Naive B cell (primary cell): ENCODE measurements around the gene DDX54. TPM values are rescaled to one million over a fixed set of nuclear protein-coding genes. Genes with fewer than 3 reads are reported as not detected.
"Not testable (repeated sequence)": the region's sequence is repeated elsewhere in the genome, so short reads cannot be mapped to it uniquely, and the experiment has no call there.

Source experiments
- ATAC-seq, 2 donors: fragments of 150-1000 bp; cut with Tn5 transposase; 2 replicates each; pipeline ENCODE4 v1.10.0; 2021; ENCODE audit warnings: low read depth in 2 of 2, mild to moderate bottlenecking in 2 of 2, moderate library complexity in 2 of 2
- DNase-seq: peaks from one replicate; pipeline ENCODE4 v3.0.0; 2022
- H3K27ac Mint-ChIP-seq, 6 donors: one replicate each; pipeline ENCODE4 v1.8.0; 2020 to 2022; ENCODE audit warnings: mild to moderate bottlenecking in 6 of 6, mixed read lengths in 6 of 6, moderate library complexity in 5 of 6, inconsistent platforms in 2 of 6
- H3K27me3 Mint-ChIP-seq, 3 donors: one replicate each; pipeline ENCODE4 v1.8.0; 2021 to 2022; ENCODE audit warnings: mixed read lengths in 3 of 3, mild to moderate bottlenecking in 1 of 3
- H3K36me3 Mint-ChIP-seq, 2 donors: one replicate each; pipeline ENCODE4 v1.8.0; 2020 to 2022; ENCODE audit warnings: mixed read lengths in 2 of 2, inconsistent platforms in 1 of 2, mild to moderate bottlenecking in 1 of 2
- H3K4me1 Mint-ChIP-seq, 3 donors: one replicate each; pipeline ENCODE4 v1.8.0; 2020 to 2022; ENCODE audit warnings: mixed read lengths in 3 of 3, inconsistent platforms in 1 of 3, mild to moderate bottlenecking in 1 of 3, moderate library complexity in 1 of 3
- H3K4me3 Mint-ChIP-seq, 8 donors: one replicate each; pipeline ENCODE4 v1.8.0; 2020 to 2022; ENCODE audit warnings: mild to moderate bottlenecking in 8 of 8, mixed read lengths in 8 of 8, moderate library complexity in 8 of 8, inconsistent platforms in 2 of 8
- H3K9me3 Mint-ChIP-seq, 7 donors: one replicate each; pipeline ENCODE4 v1.8.0; 2020 to 2022; ENCODE audit warnings: mixed read lengths in 7 of 7, mild to moderate bottlenecking in 5 of 7, inconsistent platforms in 2 of 7, moderate library complexity in 1 of 7
- polyA plus RNA-seq, 6 donors: library from polyadenylated mRNA; unstranded; fragments of 300-500 nt; fragmentation: Illumina TruSeq; gene quantifications; one replicate each; pipeline ENCODE4 v1.2.3, GENCODE V29; 2021; ENCODE audit warnings: low read depth in 6 of 6

The DDX54 gene
- polyA plus RNA-seq, 6 donors from 2014 or later = 9.0 to 45.5 (median 25.4) TPM

- H3K27me3 Mint-ChIP-seq, ATAC-seq, DNase-seq, H3K36me3 Mint-ChIP-seq, H3K9me3 Mint-ChIP-seq: not testable (repeated sequence)
- Mint-ChIP-seq H3K27ac (peak overlapping the region in 5 of 6 donors; percentile 97 to 100 (median 99)), H3K4me3 (peak overlapping the region in 2 of 8 donors; percentile 37 to 39), H3K4me1 (peaks cover 38 to 74% (median 40%) of the 10 kb centered on the region in 3 donors)
These were observed 21.5 kb upstream of the DDX54 start for GRCh38 chr12:113206802-113207201.

DNA sequence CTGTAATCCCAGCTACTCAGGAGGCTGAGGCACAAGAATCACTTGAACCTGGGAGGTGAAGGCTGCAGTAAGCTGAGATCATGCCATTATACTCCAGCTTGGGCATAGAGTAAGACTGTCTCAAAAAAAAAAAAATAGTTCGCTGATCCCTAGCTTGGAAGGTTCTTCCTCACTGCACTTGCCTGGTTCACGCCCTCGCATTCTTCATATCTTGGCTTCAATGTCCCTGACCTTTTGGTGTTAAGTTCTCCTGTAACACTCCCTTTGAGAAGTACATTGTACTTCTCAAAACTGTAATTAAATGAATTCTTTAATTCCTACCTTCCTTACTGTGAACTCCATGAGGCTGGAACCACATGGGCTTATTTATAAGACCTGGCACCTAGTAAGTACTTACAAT lies 19.5 kb upstream of the DDX54 start:
- Mint-ChIP-seq H3K27ac (peak overlapping the region in 2 of 6 donors; percentile 37 to 76), H3K4me3 (no peak overlapping the region), H3K4me1 (peaks cover 31 to 59% (median 34%) of the 10 kb centered on the region in 3 donors), H3K9me3 (no peaks in the 10 kb centered on the region), H3K27me3 (no peaks in the 10 kb centered on the region), H3K36me3 (no peaks in the 10 kb centered on the region)
- no peak for DNase-seq
- ATAC-seq = no peak

GRCh38 chr12:113203852-113204760 lies 18.8 kb upstream of the DDX54 start:
- peaks cover 31 to 52% (median 34%) of the 10 kb centered on the region in 3 donors for H3K4me1 Mint-ChIP-seq
- no peaks in the 10 kb centered on the region for H3K27me3 Mint-ChIP-seq
- peak overlapping the region in 5 of 6 donors; percentile 29 to 82 (median 67) for H3K27ac Mint-ChIP-seq
- H3K9me3 Mint-ChIP-seq = no peaks in the 10 kb centered on the region
- no peak for DNase-seq
- H3K36me3 Mint-ChIP-seq = no peaks in the 10 kb centered on the region
- no peak for ATAC-seq
- no peak overlapping the region for H3K4me3 Mint-ChIP-seq

- Mint-ChIP-seq H3K9me3 (no peaks in the 10 kb centered on the region), H3K4me1 (peaks cover 25 to 48% (median 29%) of the 10 kb centered on the region in 3 donors), H3K27ac (peak overlapping the region in 1 of 6 donors; percentile 31), H3K4me3 (no peak overlapping the region), H3K27me3 (no peaks in the 10 kb centered on the region), H3K36me3 (no peaks in the 10 kb centered on the region)
- ATAC-seq (no peak), DNase-seq (no peak)
These were observed 17.2 kb upstream of the DDX54 start for GRCh38 chr12:113202300-113203075.

- Mint-ChIP-seq H3K4me3 (no peak overlapping the region), H3K27me3 (no peaks in the 10 kb centered on the region), H3K36me3 (no peaks in the 10 kb centered on the region), H3K9me3 (no peaks in the 10 kb centered on the region), H3K4me1 (peaks cover 25 to 47% (median 29%) of the 10 kb centered on the region in 3 donors), H3K27ac (peak overlapping the region in 2 of 6 donors; percentile 22 to 47)
- ATAC-seq = no peak
- DNase-seq = no peak
These were observed 16.2 kb upstream of the DDX54 start for GRCh38 chr12:113201187-113202177.

- no peak for ATAC-seq
- Mint-ChIP-seq H3K4me3 (no peak overlapping the region), H3K27me3 (no peaks in the 10 kb centered on the region), H3K9me3 (no peaks in the 10 kb centered on the region), H3K36me3 (no peaks in the 10 kb centered on the region), H3K27ac (no peak overlapping the region), H3K4me1 (peaks cover 21 to 37% (median 25%) of the 10 kb centered on the region in 3 donors)
- no peak for DNase-seq
These were observed 14.9 kb upstream of the DDX54 start for GRCh38 chr12:113200021-113200797.

DNA sequence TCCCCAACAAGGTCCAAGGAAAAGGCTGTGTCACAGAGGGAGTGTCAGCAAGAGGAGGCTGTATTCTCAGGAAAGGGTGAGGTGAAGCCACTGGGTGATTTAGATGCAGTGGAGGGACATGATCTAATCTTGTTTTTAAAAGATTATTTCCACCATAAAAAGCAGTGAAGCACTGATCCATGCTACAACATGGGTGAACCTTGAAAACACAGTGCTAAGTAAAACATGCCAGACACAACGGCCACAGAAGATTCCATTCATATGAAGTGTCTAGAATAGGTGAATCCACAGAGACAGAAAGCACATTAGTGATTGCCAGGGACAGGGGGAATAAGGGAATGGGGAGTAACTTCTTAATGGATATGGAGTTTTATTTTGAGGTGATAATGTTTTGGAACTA lies 13.0 kb upstream of the DDX54 start:
- no peaks in the 10 kb centered on the region for H3K36me3 Mint-ChIP-seq
- peaks cover 17 to 25% (median 25%) of the 10 kb centered on the region in 3 donors for H3K4me1 Mint-ChIP-seq
- H3K4me3 Mint-ChIP-seq = peak overlapping the region in 2 of 8 donors; percentile 3 to 7
- peak overlapping the region in 3 of 6 donors; percentile 8 to 73 (median 21) for H3K27ac Mint-ChIP-seq
- ATAC-seq (no peak), DNase-seq (no peak)
- no peaks in the 10 kb centered on the region for H3K27me3 Mint-ChIP-seq
- H3K9me3 Mint-ChIP-seq = no peaks in the 10 kb centered on the region

DNA sequence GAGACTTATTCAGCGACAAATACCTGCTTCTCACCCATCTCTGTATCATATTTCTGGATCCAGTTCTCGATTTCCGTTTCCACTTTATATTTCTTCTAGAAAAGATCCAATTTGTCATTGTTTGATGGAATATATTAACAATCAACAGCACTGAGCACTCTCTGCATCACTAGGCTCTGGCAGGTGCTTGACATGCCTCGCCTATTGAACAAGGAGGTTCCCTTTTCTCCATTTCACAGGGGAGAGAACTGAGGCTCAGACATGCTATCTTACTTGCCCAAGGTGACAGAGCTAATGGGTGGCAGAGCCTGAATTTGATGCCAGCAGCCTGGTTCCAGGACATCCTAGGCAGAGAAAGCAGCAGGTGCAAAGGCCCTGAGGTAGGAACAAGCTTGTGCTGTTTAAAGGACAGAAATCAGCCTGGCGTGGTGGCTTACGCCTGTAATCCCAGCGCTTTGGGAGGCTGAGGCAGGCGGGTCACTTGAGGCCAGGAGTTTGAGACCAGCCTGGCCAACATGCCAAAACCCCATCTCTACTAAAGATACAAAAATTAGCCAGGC lies 12.3 kb upstream of the DDX54 start:
- Mint-ChIP-seq H3K4me3 (peak overlapping the region in 2 of 8 donors; percentile 35 to 80), H3K27me3 (no peaks in the 10 kb centered on the region), H3K36me3 (no peaks in the 10 kb centered on the region), H3K9me3 (no peaks in the 10 kb centered on the region), H3K4me1 (peaks cover 17 to 25% (median 23%) of the 10 kb centered on the region in 3 donors), H3K27ac (peak overlapping the region in 5 of 6 donors; percentile 21 to 92 (median 61))
- peak; percentile 36 for DNase-seq
- ATAC-seq = peak; percentile 62 to 64

DNA sequence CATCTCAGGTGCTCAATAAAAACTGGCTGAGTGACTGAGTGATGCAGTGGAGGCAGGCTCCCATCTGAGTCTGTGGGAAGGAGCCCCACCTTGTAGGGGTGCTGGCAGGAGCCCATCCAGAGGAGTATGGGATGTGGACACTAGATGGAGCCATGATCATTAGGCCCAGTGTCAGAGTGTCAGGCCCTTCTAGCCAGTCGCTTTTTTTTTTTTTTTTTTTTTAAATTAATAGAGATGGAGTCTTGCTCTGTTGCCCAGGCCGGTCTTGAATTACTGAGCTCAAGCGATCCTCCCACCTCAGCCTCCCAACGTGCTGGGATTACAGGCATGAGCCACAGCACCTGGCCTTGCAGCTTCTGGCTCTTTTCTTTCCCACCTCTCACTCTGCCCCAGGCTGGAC lies 11.7 kb upstream of the DDX54 start:
- H3K36me3 Mint-ChIP-seq = no peaks in the 10 kb centered on the region

GRCh38 chr12:113196582-113196981 lies 11.3 kb upstream of the DDX54 start:
- no peak for DNase-seq

More for the DNA sequence above, 11.7 kb upstream of the DDX54 start:
- peak; percentile 95 for ATAC-seq
- peak; percentile 66 for DNase-seq
- Mint-ChIP-seq H3K4me1 (peaks cover 14 to 25% (median 21%) of the 10 kb centered on the region in 3 donors), H3K4me3 (peak overlapping the region in 3 of 8 donors; percentile 25 to 80 (median 35)), H3K27me3 (no peaks in the 10 kb centered on the region), H3K27ac (peak overlapping the region in 5 of 6 donors; percentile 18 to 92 (median 42)), H3K9me3 (no peaks in the 10 kb centered on the region)

DNA sequence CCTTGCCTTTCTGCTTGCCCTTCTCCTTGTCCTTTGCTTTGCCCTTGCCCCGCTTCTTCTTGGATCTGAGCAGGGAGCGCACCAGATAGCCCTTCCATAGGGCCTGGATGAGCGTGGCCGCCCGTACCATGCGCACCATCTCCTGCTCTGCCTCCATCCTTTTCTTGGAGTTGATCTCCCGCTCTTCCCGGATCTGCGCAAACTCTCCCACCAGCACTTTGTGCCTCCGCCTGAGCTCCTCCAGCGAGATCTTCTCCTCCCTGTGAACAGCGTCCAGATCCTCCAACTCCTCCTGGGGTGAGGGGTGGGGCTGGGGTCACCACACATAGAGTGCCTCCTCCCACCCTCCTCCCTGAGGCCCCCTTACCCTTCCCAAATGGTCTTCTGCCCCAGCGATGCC lies 10.3 kb upstream of the DDX54 start:
- Mint-ChIP-seq H3K4me1 (peaks cover 12 to 21% (median 19%) of the 10 kb centered on the region in 3 donors), H3K4me3 (peak overlapping the region in 1 of 8 donors; percentile 80), H3K36me3 (no peaks in the 10 kb centered on the region), H3K27ac (peak overlapping the region in 2 of 6 donors; percentile 34 to 84), H3K9me3 (no peaks in the 10 kb centered on the region), H3K27me3 (no peaks in the 10 kb centered on the region)
- DNase-seq (no peak), ATAC-seq (no peak)

More at GRCh38 chr12:113196582-113196981, 11.3 kb upstream of the DDX54 start:
- H3K4me1 Mint-ChIP-seq = peaks cover 12 to 25% (median 21%) of the 10 kb centered on the region in 3 donors
- no peaks in the 10 kb centered on the region for H3K9me3 Mint-ChIP-seq
- H3K27ac Mint-ChIP-seq = peak overlapping the region in 2 of 6 donors; percentile 71 to 92
- ATAC-seq = no peak
- no peaks in the 10 kb centered on the region for H3K27me3 Mint-ChIP-seq
- no peak overlapping the region for H3K4me3 Mint-ChIP-seq
- H3K36me3 Mint-ChIP-seq = no peaks in the 10 kb centered on the region
